Suprapubic skin (tissue), 4 donors: ENCODE measurements around the gene HERC2.

Experiments used
- CTCF ChIP-seq, 2 donors: fragments of 200-600 bp in 1 of 2; fragments of 450-650 bp in 1 of 2; sonication (generic) in 1 of 2; IDR thresholded peaks; one replicate each; pipeline ENCODE4 v1.5.1; 2016 to 2019; ENCODE audit warnings: antibody characterized with exemption in 2 of 2, mild to moderate bottlenecking in 1 of 2, moderate library complexity in 1 of 2
- EP300 ChIP-seq: sonication (generic); formaldehyde crosslinking; IDR thresholded peaks from one replicate; pipeline ENCODE4 v1.6.1; 2017; ENCODE audit warnings: antibody characterized with exemption
- POLR2A ChIP-seq, 2 donors: fragments of 450-650 bp; IDR thresholded peaks; one replicate each; pipeline ENCODE4 v1.6.1; 2017; ENCODE audit warnings: antibody characterized with exemption in 2 of 2, mild to moderate bottlenecking in 2 of 2, moderate library complexity in 2 of 2
- POLR2AphosphoS5 ChIP-seq, 3 donors: sonication (generic); formaldehyde crosslinking; IDR thresholded peaks; one replicate each; pipeline ENCODE4 v1.6.1; 2017; ENCODE audit warnings: antibody characterized with exemption in 3 of 3

GRCh38 chr15:28182216-28182615, 139.8 kb downstream of the HERC2 start:
- TF ChIP-seq CTCF (IDR thresholded peaks at IDR 0.05) (no peak), EP300 (no peak), POLR2AphosphoS5 (IDR thresholded peaks at IDR 0.05) (no peak), POLR2A (IDR thresholded peaks at IDR 0.05) (no peak)
